CD4-positive, CD25-positive, alpha-beta regulatory T cell (primary cell): ENCODE results near the gene HOXA6. TPM values are rescaled to one million over a fixed set of nuclear protein-coding genes. Genes with fewer than 3 reads are reported as not detected.
A peak's percentile ranks its signal among the peaks of the same experiment; 100 is the strongest.

ENCODE experiments used
- ATAC-seq, 2 donors: fragments of 150-1000 bp; cut with Tn5 transposase; one replicate each; pipeline ENCODE4 v1.10.0; 2021; ENCODE audit warnings: low read depth in 2 of 2, moderate number of reproducible peaks in 2 of 2, moderate library complexity in 1 of 2
- DNase-seq, 3 donors: peaks; one replicate each; pipeline versions ENCODE4 v3.0.0 to v3.0.0-alpha.2; 2012 to 2022; ENCODE audit warnings: mixed read lengths in 1 of 3
- H3K27ac ChIP-seq: one replicate; pipeline ENCODE4 v1.7.0; 2013; ENCODE audit warnings: mild to moderate bottlenecking, low read length; ENCODE audit not compliant: insufficient read depth, poor library complexity, severe bottlenecking
- H3K27me3 ChIP-seq: one replicate; pipeline ENCODE4 v1.7.0; 2013; ENCODE audit warnings: low read length; ENCODE audit not compliant: control insufficient read depth, insufficient read depth
- H3K36me3 ChIP-seq: one replicate; pipeline ENCODE4 v1.7.0; 2013; ENCODE audit warnings: mild to moderate bottlenecking, low read length, moderate library complexity; ENCODE audit not compliant: control insufficient read depth, insufficient read depth
- H3K4me1 ChIP-seq: 2 replicates; pipeline ENCODE4 v1.7.0; 2013; ENCODE audit warnings: mild to moderate bottlenecking, low read length; ENCODE audit not compliant: insufficient read depth, control insufficient read depth, poor library complexity, severe bottlenecking
- H3K4me3 ChIP-seq: one replicate; pipeline ENCODE4 v1.7.0; 2013; ENCODE audit warnings: low read depth, mild to moderate bottlenecking, low read length, moderate library complexity
- H3K9me3 ChIP-seq, 2 experiments: 1 replicate in 1 of 2; 2 replicates in 1 of 2; pipeline ENCODE4 v1.7.0; 2013; ENCODE audit warnings: low read length in 2 of 2, mild to moderate bottlenecking in 1 of 2, moderate library complexity in 1 of 2; ENCODE audit not compliant: control insufficient read depth in 2 of 2
- H3K27ac Mint-ChIP-seq, 3 donors: one replicate each; pipeline ENCODE4 v1.8.0; 2020 to 2022; ENCODE audit warnings: mild to moderate bottlenecking in 3 of 3, mixed read lengths in 3 of 3, moderate library complexity in 2 of 3
- H3K27me3 Mint-ChIP-seq: one replicate; pipeline ENCODE4 v1.8.0; 2022; ENCODE audit warnings: mild to moderate bottlenecking, mixed read lengths
- H3K36me3 Mint-ChIP-seq: one replicate; pipeline ENCODE4 v1.8.0; 2020; ENCODE audit warnings: mixed read lengths
- H3K4me1 Mint-ChIP-seq, 4 donors: one replicate each; pipeline ENCODE4 v1.8.0; 2020 to 2022; ENCODE audit warnings: mixed read lengths in 4 of 4, mild to moderate bottlenecking in 1 of 4
- H3K4me3 Mint-ChIP-seq, 4 donors: one replicate each; pipeline ENCODE4 v1.8.0; 2020 to 2022; ENCODE audit warnings: mild to moderate bottlenecking in 4 of 4, mixed read lengths in 4 of 4, moderate library complexity in 3 of 4
- H3K9me3 Mint-ChIP-seq, 7 donors: one replicate each; pipeline ENCODE4 v1.8.0; 2020 to 2022; ENCODE audit warnings: mixed read lengths in 7 of 7, mild to moderate bottlenecking in 3 of 7, moderate library complexity in 2 of 7
- polyA plus RNA-seq, 4 donors: library from polyadenylated mRNA; unstranded; fragments of 300-500 nt; fragmentation: Illumina TruSeq; gene quantifications; one replicate each; pipeline ENCODE4 v1.2.3, GENCODE V29; 2021
- total RNA-seq: library from RNA; stranded (reverse); gene quantifications from one replicate; pipeline ENCODE4 v1.2.3, GENCODE V29; 2022

The HOXA6 gene
- total and polyA plus RNA-seq, 5 donors from 2014 or later: not detected

- Histone ChIP-seq H3K27ac (no peak within 1 kb of the TSS), H3K9me3 (no peaks in the 10 kb centered on the region), H3K36me3 (no peaks in the 10 kb centered on the region), H3K4me1 (peaks cover 12% of the 10 kb centered on the region), H3K27me3 (peaks cover 18% of the 10 kb centered on the region), H3K4me3 (no peak within 1 kb of the TSS)
- no peak within 1 kb of the TSS for H3K27ac Mint-ChIP-seq
- ATAC-seq (no peak), DNase-seq (no peak)
- peaks cover 8 to 40% (median 12%) of the 10 kb centered on the region in 4 donors for H3K4me1 Mint-ChIP-seq
- H3K27me3 Mint-ChIP-seq: peaks cover 63% of the 10 kb centered on the region
- peak within 1 kb of the TSS in 3 of 4 donors; percentile 23 to 76 (median 47) for H3K4me3 Mint-ChIP-seq
- peaks cover 22% of the 10 kb centered on the region for H3K36me3 Mint-ChIP-seq
- H3K9me3 Mint-ChIP-seq: peaks cover 0 to 7% (median 0%) of the 10 kb centered on the region in 7 donors
Observed at GRCh38 chr7:27102581-27103442, 44.8 kb downstream of the HOXA6 start, which contains the start of gene HOXA2. TSS of gene HOXA2 (minus strand) at chr7:27102683. CDS start at chr7:27102500, 183 bp downstream.

- no peak overlapping the region for H3K27ac Mint-ChIP-seq
- Histone ChIP-seq H3K4me3 (no peak overlapping the region), H3K27me3 (peaks cover 18% of the 10 kb centered on the region), H3K27ac (no peak overlapping the region), H3K9me3 (no peaks in the 10 kb centered on the region), H3K36me3 (no peaks in the 10 kb centered on the region), H3K4me1 (peaks cover 20% of the 10 kb centered on the region)
- peaks cover 8 to 48% (median 17%) of the 10 kb centered on the region in 4 donors for H3K4me1 Mint-ChIP-seq
- H3K36me3 Mint-ChIP-seq: peaks cover 22% of the 10 kb centered on the region
- ATAC-seq: no peak
- H3K27me3 Mint-ChIP-seq: peaks cover 70% of the 10 kb centered on the region
- H3K9me3 Mint-ChIP-seq: peaks cover 0 to 7% (median 0%) of the 10 kb centered on the region in 7 donors
- peak overlapping the region in 3 of 4 donors; percentile 23 to 76 (median 39) for H3K4me3 Mint-ChIP-seq
- DNase-seq: no peak
Observed at GRCh38 chr7:27101957-27102580, 45.5 kb downstream of the HOXA6 start.

DNA sequence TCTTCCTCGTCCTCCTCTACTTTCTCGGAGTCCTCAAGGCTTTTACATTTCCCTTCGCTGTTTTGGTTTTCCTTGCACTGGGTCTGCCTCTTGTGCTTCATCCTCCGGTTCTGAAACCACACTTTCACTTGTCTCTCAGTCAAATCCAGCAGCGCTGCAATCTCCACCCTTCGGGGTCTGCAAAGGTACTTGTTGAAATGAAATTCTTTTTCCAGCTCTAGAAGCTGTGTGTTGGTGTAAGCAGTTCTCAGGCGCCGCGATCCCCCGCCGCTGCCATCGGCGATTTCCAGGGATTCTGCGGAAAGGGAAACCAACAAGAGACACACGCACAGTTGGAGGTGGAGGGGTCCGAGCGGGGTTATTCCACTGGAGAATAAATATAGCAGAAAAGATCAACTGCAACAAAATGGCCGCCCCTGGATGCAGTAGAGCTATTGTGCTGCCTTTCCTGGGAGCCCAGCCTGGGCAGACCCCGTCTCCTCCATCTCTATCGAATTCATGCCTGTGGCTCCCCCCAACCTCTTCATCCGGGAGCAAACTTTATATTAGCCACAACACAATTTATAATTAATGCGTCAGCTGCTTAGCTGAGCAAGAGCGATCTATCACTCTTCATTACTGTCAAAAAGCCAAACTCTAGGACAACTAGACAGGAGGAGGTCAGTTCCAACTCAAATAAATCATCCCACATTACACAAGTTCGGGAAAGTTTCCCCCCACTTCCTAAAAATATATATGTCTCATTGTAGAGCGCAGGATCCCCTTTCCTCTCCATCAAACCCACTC, 46.2 kb downstream of the HOXA6 start:
- peaks cover 18% of the 10 kb centered on the region for H3K27me3 ChIP-seq
- ATAC-seq: no peak
- peaks cover 72% of the 10 kb centered on the region for H3K27me3 Mint-ChIP-seq
- DNase-seq: no peak
- H3K4me3 Mint-ChIP-seq: peak overlapping the region in 3 of 4 donors; percentile 1 to 45 (median 23)
- peaks cover 23% of the 10 kb centered on the region for H3K4me1 ChIP-seq
- peaks cover 0 to 7% (median 0%) of the 10 kb centered on the region in 7 donors for H3K9me3 Mint-ChIP-seq
- no peaks in the 10 kb centered on the region for H3K9me3 ChIP-seq
- H3K27ac ChIP-seq: no peak overlapping the region
- peaks cover 8 to 50% (median 18%) of the 10 kb centered on the region in 4 donors for H3K4me1 Mint-ChIP-seq
- H3K36me3 Mint-ChIP-seq: peaks cover 22% of the 10 kb centered on the region
- H3K36me3 ChIP-seq: no peaks in the 10 kb centered on the region
- H3K27ac Mint-ChIP-seq: no peak overlapping the region
- H3K4me3 ChIP-seq: no peak overlapping the region

DNA sequence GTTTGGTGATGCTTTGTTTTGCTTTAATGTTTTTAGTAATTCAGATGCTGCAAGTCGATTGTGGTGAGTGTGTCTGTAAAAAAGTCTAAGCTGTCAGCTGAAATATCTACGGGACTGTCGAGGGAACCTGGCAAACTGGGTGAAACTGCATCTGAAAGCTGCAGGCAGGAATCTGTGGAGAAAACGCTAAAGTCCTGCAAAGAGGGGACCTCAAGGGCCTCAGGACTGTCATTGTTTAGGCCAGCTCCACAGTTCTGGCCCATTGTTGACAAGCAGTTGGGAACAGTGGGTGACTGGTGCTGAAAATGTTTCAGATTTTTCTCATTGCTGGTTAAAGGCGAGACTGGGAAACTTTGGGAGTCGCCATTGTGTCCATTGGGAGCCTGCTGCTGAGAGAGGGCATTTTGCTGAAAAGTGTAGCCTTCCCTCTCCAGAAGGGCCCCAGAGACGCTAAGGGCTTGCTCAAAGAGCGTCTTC, 46.8 kb downstream of the HOXA6 start:
- Mint-ChIP-seq H3K4me1 (peaks cover 8 to 50% (median 19%) of the 10 kb centered on the region in 4 donors), H3K27me3 (peaks cover 73% of the 10 kb centered on the region), H3K36me3 (peaks cover 22% of the 10 kb centered on the region), H3K9me3 (peaks cover 0 to 7% (median 0%) of the 10 kb centered on the region in 7 donors), H3K4me3 (peak overlapping the region in 1 of 4 donors; percentile 55), H3K27ac (no peak overlapping the region)
- no peak for ATAC-seq
- DNase-seq: no peak
- no peak overlapping the region for H3K27ac ChIP-seq
- H3K36me3 ChIP-seq: no peaks in the 10 kb centered on the region
- H3K4me3 ChIP-seq: no peak overlapping the region
- peaks cover 18% of the 10 kb centered on the region for H3K27me3 ChIP-seq
- H3K9me3 ChIP-seq: no peaks in the 10 kb centered on the region
- H3K4me1 ChIP-seq: peaks cover 25% of the 10 kb centered on the region

DNA sequence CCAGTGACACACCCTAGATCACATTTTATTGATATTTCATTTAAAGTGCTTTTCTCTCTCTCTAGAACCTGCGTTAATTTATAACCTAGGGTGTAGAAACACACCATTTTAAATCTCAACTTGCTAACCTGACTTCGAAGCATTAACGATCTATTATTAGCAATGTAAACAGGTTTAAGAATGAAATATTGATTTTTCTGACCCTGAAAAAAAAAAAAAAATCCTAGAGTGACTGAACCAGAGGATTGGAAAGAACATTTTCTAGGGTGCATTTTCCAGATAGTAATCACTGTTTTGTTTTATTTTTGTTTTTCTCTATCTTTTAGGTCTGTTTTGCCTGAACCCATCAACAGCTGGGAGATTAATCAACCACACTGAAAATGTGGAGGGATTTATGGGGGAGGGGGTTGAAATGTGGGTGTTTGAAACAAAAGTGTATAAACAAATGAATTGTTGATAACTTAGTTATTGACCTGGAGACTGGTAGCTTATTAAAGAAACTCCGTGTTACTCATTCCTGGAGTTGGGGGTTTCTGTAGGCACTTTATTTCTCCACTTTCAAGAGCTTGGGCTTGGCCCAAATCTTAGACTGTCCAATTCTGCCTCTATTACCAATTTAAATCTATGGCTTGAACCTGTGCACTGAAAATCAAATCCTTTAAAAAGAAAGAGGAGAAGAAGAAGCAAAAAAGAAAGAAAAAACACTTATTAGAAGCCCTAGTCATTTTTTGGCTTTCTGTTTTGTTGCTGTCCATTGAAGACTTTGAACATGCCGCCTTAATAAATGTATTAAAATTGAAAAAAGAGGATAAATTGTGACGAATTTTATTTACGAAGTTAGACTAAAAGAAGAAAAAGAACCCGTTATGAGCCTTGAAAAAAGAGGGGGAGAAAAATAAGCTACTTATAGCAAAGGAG, 47.9 kb downstream of the HOXA6 start:
- H3K4me1 Mint-ChIP-seq: peaks cover 8 to 60% (median 22%) of the 10 kb centered on the region in 4 donors
- H3K27me3 Mint-ChIP-seq: peaks cover 75% of the 10 kb centered on the region
- peak overlapping the region in 2 of 4 donors; percentile 36 to 69 for H3K4me3 Mint-ChIP-seq

DNA sequence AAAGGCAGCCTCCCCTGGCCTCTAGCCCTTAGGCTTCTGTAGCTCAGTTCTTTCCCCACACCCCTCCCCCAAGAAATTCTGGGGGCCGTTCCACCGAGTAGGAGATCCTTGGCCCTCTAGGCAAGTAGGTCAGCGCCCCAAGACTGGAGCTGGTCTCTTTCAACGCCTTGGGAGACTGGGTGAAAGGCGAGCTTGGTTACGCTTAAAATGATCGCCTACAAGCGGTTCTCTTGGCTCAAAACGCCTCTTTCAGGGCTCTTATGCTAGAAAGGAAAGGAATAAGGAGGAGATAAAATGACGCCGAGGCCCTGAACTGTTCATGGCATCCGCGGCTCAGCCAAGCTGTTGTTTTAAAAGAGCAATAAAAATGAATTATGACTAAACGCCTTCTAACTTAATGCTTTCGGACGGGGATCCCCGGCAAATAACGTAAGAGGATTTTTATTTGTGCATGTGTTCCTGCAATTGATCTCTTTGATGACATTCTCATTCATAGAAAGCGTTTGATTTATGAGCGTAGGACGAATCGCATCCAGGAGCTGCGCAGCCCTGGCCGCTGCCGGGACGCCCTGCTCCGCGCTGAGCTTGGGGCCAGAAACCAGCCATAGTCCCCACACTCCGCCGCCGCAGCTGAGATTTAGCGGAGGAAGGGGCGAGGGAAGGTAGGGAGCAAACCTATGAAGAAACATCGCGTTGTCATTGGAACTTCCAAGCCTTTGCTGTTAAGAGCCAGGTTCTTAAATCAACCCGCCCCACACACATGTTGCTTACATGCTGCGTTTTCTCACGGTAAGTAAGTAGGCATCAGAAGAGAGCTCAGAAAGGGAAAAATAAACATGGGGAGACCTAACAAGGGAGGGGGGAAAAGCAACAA, 48.8 kb downstream of the HOXA6 start:
- H3K36me3 Mint-ChIP-seq: peaks cover 22% of the 10 kb centered on the region
- no peak overlapping the region for H3K27ac ChIP-seq
- H3K36me3 ChIP-seq: no peaks in the 10 kb centered on the region
- peaks cover 35% of the 10 kb centered on the region for H3K4me1 ChIP-seq
- peak overlapping the region in 3 of 4 donors; percentile 36 to 73 (median 69) for H3K4me3 Mint-ChIP-seq
- no peak overlapping the region for H3K27ac Mint-ChIP-seq
- ATAC-seq (no peak), DNase-seq (no peak)
- no peak overlapping the region for H3K4me3 ChIP-seq
- H3K9me3 Mint-ChIP-seq: peaks cover 0 to 5% (median 0%) of the 10 kb centered on the region in 7 donors
- no peaks in the 10 kb centered on the region for H3K9me3 ChIP-seq
- H3K27me3 ChIP-seq: peaks cover 18% of the 10 kb centered on the region
- H3K4me1 Mint-ChIP-seq: peaks cover 10 to 66% (median 25%) of the 10 kb centered on the region in 4 donors
- peaks cover 74% of the 10 kb centered on the region for H3K27me3 Mint-ChIP-seq

More for the DNA sequence above, 47.9 kb downstream of the HOXA6 start:
- no peak for DNase-seq
- Histone ChIP-seq H3K27me3 (peaks cover 18% of the 10 kb centered on the region), H3K4me3 (no peak overlapping the region), H3K9me3 (no peaks in the 10 kb centered on the region), H3K4me1 (peaks cover 35% of the 10 kb centered on the region), H3K36me3 (no peaks in the 10 kb centered on the region), H3K27ac (no peak overlapping the region)
- ATAC-seq: no peak
- peaks cover 0 to 7% (median 0%) of the 10 kb centered on the region in 7 donors for H3K9me3 Mint-ChIP-seq
- H3K36me3 Mint-ChIP-seq: peaks cover 22% of the 10 kb centered on the region
- no peak overlapping the region for H3K27ac Mint-ChIP-seq
